ENCODE measurements around the gene STK16. TPM values are rescaled to one million over a fixed set of nuclear protein-coding genes. Genes with fewer than 3 reads are reported as not detected.

STK16 gene
- total and polyA plus RNA-seq, 2 of the 13 experiments (the other 11 are each of a cell fraction or from before 2014, with no cell fraction given) = 28.0 to 50.9 TPM

DNA sequence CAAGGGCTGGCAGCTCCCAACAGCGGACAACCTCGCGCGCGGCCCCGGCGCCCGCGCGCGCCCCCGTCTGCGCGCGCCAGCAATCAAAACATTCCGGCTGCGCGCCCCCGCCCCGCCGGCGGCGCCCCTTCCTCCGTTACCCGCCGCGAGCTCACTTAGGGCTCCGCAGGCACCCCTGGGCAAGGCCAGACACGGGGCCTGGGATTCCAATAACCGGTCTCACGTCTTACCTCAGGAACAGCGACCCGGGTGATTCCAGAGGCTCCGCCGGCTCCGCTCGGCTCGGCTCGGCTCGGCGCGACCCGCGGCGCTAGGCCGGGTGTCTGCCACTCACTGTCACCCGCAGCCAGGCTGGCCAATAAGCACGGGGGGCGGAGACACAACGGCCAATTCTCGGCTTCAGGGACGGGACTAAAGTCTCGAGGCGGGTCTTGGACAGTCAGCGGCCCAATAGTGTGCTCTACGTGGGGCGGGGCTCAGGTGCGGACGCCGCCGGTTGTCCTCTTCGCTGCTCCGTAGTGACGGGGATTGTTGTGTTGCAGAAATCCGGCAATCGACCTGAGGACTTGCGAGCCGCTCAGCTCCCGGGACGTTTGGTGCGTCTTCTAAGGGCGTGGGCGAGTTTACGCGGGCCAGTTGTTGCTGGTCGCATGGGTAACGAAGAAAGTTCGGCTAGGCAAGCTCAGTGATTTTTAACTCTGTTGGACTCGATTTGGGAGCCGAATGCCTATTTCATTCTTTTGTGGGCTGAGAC, 15.8 kb upstream of the STK16 start, which contains the start of the genes ANKZF1 and ATG9A (continued):
- TF ChIP-seq E2F1 (CRISPR knock-in tag; IDR thresholded peaks at IDR 0.05) = peak; percentile 8; the same call in 1 of the 2 replicates
- 0 out of 4 replicates have a peak, but pooled peaks have one; percentile 1 to 8 for TF ChIP-seq MAFK (conservative IDR thresholded peaks at IDR 0.05 in 1 of 2, IDR thresholded peaks at IDR 0.05 in 1 of 2; ENCODE audit: low read length in 2 of 2)
- TF ChIP-seq JUN (CRISPR knock-in tag; IDR thresholded peaks at IDR 0.05) = peak; percentile 12; the same call in 1 of the 2 replicates
- peak; percentile 94 for TF ChIP-seq ZNF44 (CRISPR knock-in tag; IDR thresholded peaks at IDR 0.05)
- TF ChIP-seq ZNF264 (CRISPR knock-in tag; IDR thresholded peaks at IDR 0.05) = peak; percentile 79; the same call in 1 of the 2 replicates
- peak; percentile 86 for TF ChIP-seq ZNF546 (CRISPR knock-in tag; conservative IDR thresholded peaks at IDR 0.05)
- 0 out of 2 replicates have a peak, but pooled peaks have one; percentile 0 for TF ChIP-seq MAFF (IDR thresholded peaks at IDR 0.05; ENCODE audit: low read depth, low read length)
- peak; percentile 97 for TF ChIP-seq POLR2AphosphoS5 (IDR thresholded peaks at IDR 0.05; ENCODE audit: low read depth, low read length)
- TF ChIP-seq PAXIP1 (CRISPR knock-in tag; conservative IDR thresholded peaks at IDR 0.05) = peak; percentile 51; the same call in 1 of the 2 replicates
- TF ChIP-seq YEATS2 (CRISPR knock-in tag; IDR thresholded peaks at IDR 0.05; ENCODE audit: borderline replicate concordance) = peak; percentile 90; the same call in 1 of the 2 replicates
- no peak for TF ChIP-seq ZNF329 (CRISPR knock-in tag; IDR thresholded peaks at IDR 0.05; ENCODE audit: low read depth)
- no peak for TF ChIP-seq ZNF234 (CRISPR knock-in tag; conservative IDR thresholded peaks at IDR 0.05)
- TF ChIP-seq ZNF33A (CRISPR knock-in tag; IDR thresholded peaks at IDR 0.05; ENCODE audit: borderline replicate concordance) = peak; percentile 83; the same call in 1 of the 2 replicates
- TF ChIP-seq ERF (CRISPR knock-in tag; IDR thresholded peaks at IDR 0.05) = peak; percentile 83
- no peak for TF ChIP-seq ZNF703 (CRISPR knock-in tag; IDR thresholded peaks at IDR 0.05; ENCODE audit: borderline replicate concordance)
- TF ChIP-seq ZFYVE20 (CRISPR knock-in tag; IDR thresholded peaks at IDR 0.05; ENCODE audit: borderline replicate concordance, low read depth) = no peak
- TF ChIP-seq MAF1 (CRISPR knock-in tag; IDR thresholded peaks at IDR 0.05; ENCODE audit: borderline replicate concordance) = 0 out of 2 replicates have a peak, but pooled peaks have one; percentile 29
- peak; percentile 13; the same call in 1 of the 2 replicates for TF ChIP-seq ZNF451 (CRISPR knock-in tag; IDR thresholded peaks at IDR 0.05)
- peak; percentile 87 for TF ChIP-seq ATF1 (CRISPR knock-in tag; IDR thresholded peaks at IDR 0.05)
- TF ChIP-seq, protein P1, sequence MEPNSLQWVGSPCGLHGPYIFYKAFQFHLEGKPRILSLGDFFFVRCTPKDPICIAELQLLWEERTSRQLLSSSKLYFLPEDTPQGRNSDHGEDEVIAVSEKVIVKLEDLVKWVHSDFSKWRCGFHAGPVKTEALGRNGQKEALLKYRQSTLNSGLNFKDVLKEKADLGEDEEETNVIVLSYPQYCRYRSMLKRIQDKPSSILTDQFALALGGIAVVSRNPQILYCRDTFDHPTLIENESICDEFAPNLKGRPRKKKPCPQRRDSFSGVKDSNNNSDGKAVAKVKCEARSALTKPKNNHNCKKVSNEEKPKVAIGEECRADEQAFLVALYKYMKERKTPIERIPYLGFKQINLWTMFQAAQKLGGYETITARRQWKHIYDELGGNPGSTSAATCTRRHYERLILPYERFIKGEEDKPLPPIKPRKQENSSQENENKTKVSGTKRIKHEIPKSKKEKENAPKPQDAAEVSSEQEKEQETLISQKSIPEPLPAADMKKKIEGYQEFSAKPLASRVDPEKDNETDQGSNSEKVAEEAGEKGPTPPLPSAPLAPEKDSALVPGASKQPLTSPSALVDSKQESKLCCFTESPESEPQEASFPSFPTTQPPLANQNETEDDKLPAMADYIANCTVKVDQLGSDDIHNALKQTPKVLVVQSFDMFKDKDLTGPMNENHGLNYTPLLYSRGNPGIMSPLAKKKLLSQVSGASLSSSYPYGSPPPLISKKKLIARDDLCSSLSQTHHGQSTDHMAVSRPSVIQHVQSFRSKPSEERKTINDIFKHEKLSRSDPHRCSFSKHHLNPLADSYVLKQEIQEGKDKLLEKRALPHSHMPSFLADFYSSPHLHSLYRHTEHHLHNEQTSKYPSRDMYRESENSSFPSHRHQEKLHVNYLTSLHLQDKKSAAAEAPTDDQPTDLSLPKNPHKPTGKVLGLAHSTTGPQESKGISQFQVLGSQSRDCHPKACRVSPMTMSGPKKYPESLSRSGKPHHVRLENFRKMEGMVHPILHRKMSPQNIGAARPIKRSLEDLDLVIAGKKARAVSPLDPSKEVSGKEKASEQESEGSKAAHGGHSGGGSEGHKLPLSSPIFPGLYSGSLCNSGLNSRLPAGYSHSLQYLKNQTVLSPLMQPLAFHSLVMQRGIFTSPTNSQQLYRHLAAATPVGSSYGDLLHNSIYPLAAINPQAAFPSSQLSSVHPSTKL (CRISPR knock-in tag; IDR thresholded peaks at IDR 0.05) = peak; percentile 29
- peak; percentile 71 for TF ChIP-seq ONECUT2 (CRISPR knock-in tag; IDR thresholded peaks at IDR 0.05)
